Kidney epithelial cell (primary cell): Measurements from ENCODE around the gene RHBDD2. TPM values are rescaled to one million over a fixed set of nuclear protein-coding genes. Genes with fewer than 3 reads are reported as not detected.
"Not testable (repeated sequence)": the region's sequence is repeated elsewhere in the genome, so short reads cannot be mapped to it uniquely, and the experiment has no call there.

ENCODE experiments used
- DNase-seq: peaks from one replicate; pipeline ENCODE4 v3.0.0-alpha.2; 2010; ENCODE audit warnings: low read depth
- H3K27me3 ChIP-seq: 2 replicates; pipeline ENCODE4 v1.6.0; 2011; ENCODE audit warnings: low read length; ENCODE audit not compliant: control insufficient read depth, insufficient read depth
- H3K36me3 ChIP-seq: 2 replicates; pipeline ENCODE4 v1.5.1; 2011; ENCODE audit warnings: low read length; ENCODE audit not compliant: control insufficient read depth, insufficient read depth
- H3K4me3 ChIP-seq: 2 replicates; pipeline ENCODE4 v1.5.1; 2011; ENCODE audit warnings: low read depth, mild to moderate bottlenecking, control low read depth, low read length
- CTCF ChIP-seq: IDR thresholded peaks from 2 replicates; pipeline ENCODE4 v1.5.1; 2011; ENCODE audit warnings: mild to moderate bottlenecking, moderate library complexity, low read length, control low read depth, inconsistent platforms; ENCODE audit not compliant: insufficient read depth, poor library complexity, severe bottlenecking
- total RNA-seq: library from RNA; depleted of rRNA; stranded (reverse); fragments of >200 nt; gene quantifications from 2 replicates; pipeline ENCODE4 v1.2.3, GENCODE V29; 2015

RHBDD2 gene
- total RNA-seq, 1 donor from 2014 or later: 60.0 TPM

GRCh38 chr7:75849573-75849972 lies 29.3 kb upstream of the RHBDD2 start:
- Histone ChIP-seq H3K36me3 (no peaks in the 10 kb centered on the region), H3K27me3 (no peaks in the 10 kb centered on the region), H3K4me3 (no peak overlapping the region)
- TF ChIP-seq CTCF: no peak
- DNase-seq: no peak

- no peak for DNase-seq
- Histone ChIP-seq H3K4me3 (no peak overlapping the region), H3K27me3 (no peaks in the 10 kb centered on the region), H3K36me3 (no peaks in the 10 kb centered on the region)
- TF ChIP-seq CTCF: no peak
Measured at GRCh38 chr7:75850235-75850634, 28.6 kb upstream of the RHBDD2 start.

GRCh38 chr7:75854233-75854632 lies 24.6 kb upstream of the RHBDD2 start:
- Histone ChIP-seq H3K36me3 (no peaks in the 10 kb centered on the region), H3K27me3 (no peaks in the 10 kb centered on the region), H3K4me3 (no peak overlapping the region)
- no peak for DNase-seq
- no peak for TF ChIP-seq CTCF

GRCh38 chr7:75854813-75855345 lies 24.0 kb upstream of the RHBDD2 start:
- H3K4me3 ChIP-seq, DNase-seq, H3K36me3 ChIP-seq, H3K27me3 ChIP-seq: not testable (repeated sequence)

GRCh38 chr7:75856536-75856935 lies 22.3 kb upstream of the RHBDD2 start:
- no peaks in the 10 kb centered on the region for H3K27me3 ChIP-seq
- no peak for DNase-seq
- H3K36me3 ChIP-seq: no peaks in the 10 kb centered on the region
- no peak overlapping the region for H3K4me3 ChIP-seq
- TF ChIP-seq CTCF: no peak

GRCh38 chr7:75858410-75858809 lies 20.4 kb upstream of the RHBDD2 start:
- Histone ChIP-seq H3K4me3 (no peak overlapping the region), H3K36me3 (no peaks in the 10 kb centered on the region), H3K27me3 (no peaks in the 10 kb centered on the region)
- DNase-seq: no peak
- no peak for TF ChIP-seq CTCF

GRCh38 chr7:75861636-75862035 lies 17.2 kb upstream of the RHBDD2 start:
- DNase-seq: no peak
- no peak overlapping the region for H3K4me3 ChIP-seq
- no peaks in the 10 kb centered on the region for H3K36me3 ChIP-seq
- no peaks in the 10 kb centered on the region for H3K27me3 ChIP-seq
- no peak for TF ChIP-seq CTCF

- H3K27me3 ChIP-seq, H3K36me3 ChIP-seq, DNase-seq, H3K4me3 ChIP-seq: not testable (repeated sequence)
Measured at GRCh38 chr7:75864251-75864650, 14.6 kb upstream of the RHBDD2 start.
